ENCODE results near the gene LRRC28.

DNA sequence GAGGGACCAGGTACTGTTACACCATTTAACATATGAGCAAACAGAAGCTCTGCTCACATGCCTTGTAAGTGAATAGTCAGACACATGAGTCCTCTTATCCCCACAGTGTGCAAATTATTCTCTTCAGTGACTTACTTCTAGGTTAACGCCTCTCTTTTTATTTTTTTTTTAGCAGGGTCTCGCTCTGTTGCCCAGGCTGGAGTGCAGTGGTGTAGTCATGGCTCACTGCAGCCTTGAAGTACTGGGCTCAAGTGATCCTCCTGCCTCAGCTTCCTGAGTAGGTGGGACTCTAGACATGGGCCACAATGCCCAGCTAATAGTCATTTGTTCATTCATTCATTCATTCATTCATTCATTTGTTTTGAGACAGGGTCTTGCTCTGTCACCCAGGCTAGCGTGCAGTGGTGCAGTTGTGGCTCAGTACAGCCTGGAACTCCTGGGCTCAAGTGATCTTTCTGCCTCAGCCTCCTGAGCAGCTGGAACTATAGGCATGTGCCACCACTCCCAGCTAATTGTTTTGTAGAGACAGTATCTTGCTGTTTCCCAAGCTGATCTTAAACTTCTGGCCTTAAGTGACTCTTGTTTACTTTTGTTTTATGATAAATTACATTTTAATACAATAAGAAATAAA, 94.7 kb downstream of the LRRC28 start:
- TF ChIP-seq, protein P1, sequence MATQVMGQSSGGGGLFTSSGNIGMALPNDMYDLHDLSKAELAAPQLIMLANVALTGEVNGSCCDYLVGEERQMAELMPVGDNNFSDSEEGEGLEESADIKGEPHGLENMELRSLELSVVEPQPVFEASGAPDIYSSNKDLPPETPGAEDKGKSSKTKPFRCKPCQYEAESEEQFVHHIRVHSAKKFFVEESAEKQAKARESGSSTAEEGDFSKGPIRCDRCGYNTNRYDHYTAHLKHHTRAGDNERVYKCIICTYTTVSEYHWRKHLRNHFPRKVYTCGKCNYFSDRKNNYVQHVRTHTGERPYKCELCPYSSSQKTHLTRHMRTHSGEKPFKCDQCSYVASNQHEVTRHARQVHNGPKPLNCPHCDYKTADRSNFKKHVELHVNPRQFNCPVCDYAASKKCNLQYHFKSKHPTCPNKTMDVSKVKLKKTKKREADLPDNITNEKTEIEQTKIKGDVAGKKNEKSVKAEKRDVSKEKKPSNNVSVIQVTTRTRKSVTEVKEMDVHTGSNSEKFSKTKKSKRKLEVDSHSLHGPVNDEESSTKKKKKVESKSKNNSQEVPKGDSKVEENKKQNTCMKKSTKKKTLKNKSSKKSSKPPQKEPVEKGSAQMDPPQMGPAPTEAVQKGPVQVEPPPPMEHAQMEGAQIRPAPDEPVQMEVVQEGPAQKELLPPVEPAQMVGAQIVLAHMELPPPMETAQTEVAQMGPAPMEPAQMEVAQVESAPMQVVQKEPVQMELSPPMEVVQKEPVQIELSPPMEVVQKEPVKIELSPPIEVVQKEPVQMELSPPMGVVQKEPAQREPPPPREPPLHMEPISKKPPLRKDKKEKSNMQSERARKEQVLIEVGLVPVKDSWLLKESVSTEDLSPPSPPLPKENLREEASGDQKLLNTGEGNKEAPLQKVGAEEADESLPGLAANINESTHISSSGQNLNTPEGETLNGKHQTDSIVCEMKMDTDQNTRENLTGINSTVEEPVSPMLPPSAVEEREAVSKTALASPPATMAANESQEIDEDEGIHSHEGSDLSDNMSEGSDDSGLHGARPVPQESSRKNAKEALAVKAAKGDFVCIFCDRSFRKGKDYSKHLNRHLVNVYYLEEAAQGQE (IDR thresholded peaks at IDR 0.05; ENCODE audit: low read depth, low read length), result no peak
- TF ChIP-seq, protein P2, sequence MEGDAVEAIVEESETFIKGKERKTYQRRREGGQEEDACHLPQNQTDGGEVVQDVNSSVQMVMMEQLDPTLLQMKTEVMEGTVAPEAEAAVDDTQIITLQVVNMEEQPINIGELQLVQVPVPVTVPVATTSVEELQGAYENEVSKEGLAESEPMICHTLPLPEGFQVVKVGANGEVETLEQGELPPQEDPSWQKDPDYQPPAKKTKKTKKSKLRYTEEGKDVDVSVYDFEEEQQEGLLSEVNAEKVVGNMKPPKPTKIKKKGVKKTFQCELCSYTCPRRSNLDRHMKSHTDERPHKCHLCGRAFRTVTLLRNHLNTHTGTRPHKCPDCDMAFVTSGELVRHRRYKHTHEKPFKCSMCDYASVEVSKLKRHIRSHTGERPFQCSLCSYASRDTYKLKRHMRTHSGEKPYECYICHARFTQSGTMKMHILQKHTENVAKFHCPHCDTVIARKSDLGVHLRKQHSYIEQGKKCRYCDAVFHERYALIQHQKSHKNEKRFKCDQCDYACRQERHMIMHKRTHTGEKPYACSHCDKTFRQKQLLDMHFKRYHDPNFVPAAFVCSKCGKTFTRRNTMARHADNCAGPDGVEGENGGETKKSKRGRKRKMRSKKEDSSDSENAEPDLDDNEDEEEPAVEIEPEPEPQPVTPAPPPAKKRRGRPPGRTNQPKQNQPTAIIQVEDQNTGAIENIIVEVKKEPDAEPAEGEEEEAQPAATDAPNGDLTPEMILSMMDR (IDR thresholded peaks at IDR 0.05), result no peak
- TF ChIP-seq, protein P3, sequence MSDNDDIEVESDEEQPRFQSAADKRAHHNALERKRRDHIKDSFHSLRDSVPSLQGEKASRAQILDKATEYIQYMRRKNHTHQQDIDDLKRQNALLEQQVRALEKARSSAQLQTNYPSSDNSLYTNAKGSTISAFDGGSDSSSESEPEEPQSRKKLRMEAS (IDR thresholded peaks at IDR 0.05; ENCODE audit: low read depth), result no peak
- TF ChIP-seq POLR2AphosphoS5 (IDR thresholded peaks at IDR 0.05; ENCODE audit: low read depth, low read length) (no peak), CHD2 (IDR thresholded peaks at IDR 0.05; ENCODE audit: low read length, partially characterized antibody) (no peak), GATA2 (CRISPR knock-in tag; IDR thresholded peaks at IDR 0.05) (no peak), MEF2A (IDR thresholded peaks at IDR 0.05; ENCODE audit: borderline replicate concordance, low read depth) (no peak), RAD21 (IDR thresholded peaks at IDR 0.05; ENCODE audit: low read length) (no peak), YY1 (IDR thresholded peaks at IDR 0.05; ENCODE audit: low read depth) (no peak), SMC3 (IDR thresholded peaks at IDR 0.05; ENCODE audit: low read depth, low read length) (no peak)
